DND-41 (cell line): ENCODE measurements around the gene ITIH5.

Experiments used
- EZH2 ChIP-seq: IDR thresholded peaks from 3 replicates; pipeline ENCODE4 v1.6.1; 2012; ENCODE audit warnings: borderline replicate concordance, low read depth, mild to moderate bottlenecking, moderate library complexity, low read length, inconsistent platforms; ENCODE audit not compliant: severe bottlenecking
- TF ChIP-seq, protein P1 (sequence below): IDR thresholded peaks from 2 replicates; pipeline ENCODE4 v1.5.1; 2012; ENCODE audit warnings: borderline replicate concordance, low read length, moderate library complexity, mild to moderate bottlenecking; ENCODE audit not compliant: poor library complexity, severe bottlenecking; ENCODE audit errors: extremely low read depth

- TF ChIP-seq, protein P1, sequence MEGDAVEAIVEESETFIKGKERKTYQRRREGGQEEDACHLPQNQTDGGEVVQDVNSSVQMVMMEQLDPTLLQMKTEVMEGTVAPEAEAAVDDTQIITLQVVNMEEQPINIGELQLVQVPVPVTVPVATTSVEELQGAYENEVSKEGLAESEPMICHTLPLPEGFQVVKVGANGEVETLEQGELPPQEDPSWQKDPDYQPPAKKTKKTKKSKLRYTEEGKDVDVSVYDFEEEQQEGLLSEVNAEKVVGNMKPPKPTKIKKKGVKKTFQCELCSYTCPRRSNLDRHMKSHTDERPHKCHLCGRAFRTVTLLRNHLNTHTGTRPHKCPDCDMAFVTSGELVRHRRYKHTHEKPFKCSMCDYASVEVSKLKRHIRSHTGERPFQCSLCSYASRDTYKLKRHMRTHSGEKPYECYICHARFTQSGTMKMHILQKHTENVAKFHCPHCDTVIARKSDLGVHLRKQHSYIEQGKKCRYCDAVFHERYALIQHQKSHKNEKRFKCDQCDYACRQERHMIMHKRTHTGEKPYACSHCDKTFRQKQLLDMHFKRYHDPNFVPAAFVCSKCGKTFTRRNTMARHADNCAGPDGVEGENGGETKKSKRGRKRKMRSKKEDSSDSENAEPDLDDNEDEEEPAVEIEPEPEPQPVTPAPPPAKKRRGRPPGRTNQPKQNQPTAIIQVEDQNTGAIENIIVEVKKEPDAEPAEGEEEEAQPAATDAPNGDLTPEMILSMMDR, result no peak
- TF ChIP-seq EZH2, result no peak
These were observed 33.9 kb upstream of the ITIH5 start for GRCh38 chr10:7700577-7701125.
